Measurements from ENCODE around the gene MAU2. TPM values are rescaled to one million over a fixed set of nuclear protein-coding genes. Genes with fewer than 3 reads are reported as not detected.

MAU2 gene
- total and polyA plus RNA-seq, 11 donors: 15.7 to 46.4 (median 29.0) TPM

DNA sequence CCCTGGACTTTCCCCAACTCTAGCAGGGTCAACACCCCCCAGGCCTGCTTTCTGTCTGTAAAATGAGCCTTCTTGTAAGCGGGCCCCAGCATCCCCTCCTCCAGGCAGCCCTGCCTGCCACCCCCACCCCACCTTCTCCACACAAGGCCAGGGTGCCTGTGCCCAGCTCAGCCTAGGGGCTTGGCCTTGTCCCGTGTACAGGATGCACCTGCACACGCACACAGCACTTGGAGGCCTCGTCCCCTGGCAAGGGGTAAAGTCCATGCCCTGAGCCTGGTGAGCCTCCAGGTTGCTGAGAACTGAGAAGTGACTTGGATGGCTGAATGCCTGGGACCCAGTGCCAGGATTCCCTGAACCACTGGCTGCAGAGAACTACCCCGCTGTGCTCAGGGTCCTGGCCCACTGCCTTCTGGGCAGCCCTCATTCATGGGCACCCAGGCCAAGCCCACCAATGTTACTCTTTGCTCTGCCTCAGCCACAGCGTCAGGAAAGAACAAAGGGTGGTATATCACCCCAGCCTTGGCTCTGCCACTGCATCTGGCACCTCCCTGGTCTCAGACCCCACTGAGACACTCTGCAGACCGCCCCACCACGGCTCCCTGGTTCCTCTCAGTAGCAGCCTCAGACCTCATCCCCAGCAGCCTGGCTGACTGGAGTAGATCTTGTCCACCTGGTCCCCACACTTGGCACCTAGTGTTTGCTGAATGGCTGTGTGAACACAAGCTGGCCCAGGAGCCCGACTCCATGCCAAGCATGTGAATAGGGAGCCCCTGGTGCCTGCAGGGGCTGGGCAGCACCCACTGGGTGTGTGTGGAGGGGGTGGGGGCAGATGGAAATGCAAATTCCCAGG lies 45.7 kb upstream of the MAU2 start:
- Histone ChIP-seq H3K27ac (no peak overlapping the region), H3K36me3 (peaks cover 0 to 51% (median 45%) of the 10 kb centered on the region in 9 donors), H3K9me3 (no peaks in the 10 kb centered on the region), H3K4me3 (no peak overlapping the region), H3K27me3 (peaks cover 0 to 13% (median 0%) of the 10 kb centered on the region in 9 donors), H3K4me1 (peaks cover 0 to 11% (median 0%) of the 10 kb centered on the region in 12 donors)
- ATAC-seq (peak in 1 of 4 donors; percentile 2), DNase-seq (no peak)
- TF ChIP-seq, protein P1, sequence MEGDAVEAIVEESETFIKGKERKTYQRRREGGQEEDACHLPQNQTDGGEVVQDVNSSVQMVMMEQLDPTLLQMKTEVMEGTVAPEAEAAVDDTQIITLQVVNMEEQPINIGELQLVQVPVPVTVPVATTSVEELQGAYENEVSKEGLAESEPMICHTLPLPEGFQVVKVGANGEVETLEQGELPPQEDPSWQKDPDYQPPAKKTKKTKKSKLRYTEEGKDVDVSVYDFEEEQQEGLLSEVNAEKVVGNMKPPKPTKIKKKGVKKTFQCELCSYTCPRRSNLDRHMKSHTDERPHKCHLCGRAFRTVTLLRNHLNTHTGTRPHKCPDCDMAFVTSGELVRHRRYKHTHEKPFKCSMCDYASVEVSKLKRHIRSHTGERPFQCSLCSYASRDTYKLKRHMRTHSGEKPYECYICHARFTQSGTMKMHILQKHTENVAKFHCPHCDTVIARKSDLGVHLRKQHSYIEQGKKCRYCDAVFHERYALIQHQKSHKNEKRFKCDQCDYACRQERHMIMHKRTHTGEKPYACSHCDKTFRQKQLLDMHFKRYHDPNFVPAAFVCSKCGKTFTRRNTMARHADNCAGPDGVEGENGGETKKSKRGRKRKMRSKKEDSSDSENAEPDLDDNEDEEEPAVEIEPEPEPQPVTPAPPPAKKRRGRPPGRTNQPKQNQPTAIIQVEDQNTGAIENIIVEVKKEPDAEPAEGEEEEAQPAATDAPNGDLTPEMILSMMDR (IDR thresholded peaks at IDR 0.05): no peak
- WGBS, 4 donors: 77 to 82% (median 78%) methylated on average over 7 to 9 of the region's 9 CpGs
- intact Hi-C loops (cut with DNase I): no loop called here

DNA sequence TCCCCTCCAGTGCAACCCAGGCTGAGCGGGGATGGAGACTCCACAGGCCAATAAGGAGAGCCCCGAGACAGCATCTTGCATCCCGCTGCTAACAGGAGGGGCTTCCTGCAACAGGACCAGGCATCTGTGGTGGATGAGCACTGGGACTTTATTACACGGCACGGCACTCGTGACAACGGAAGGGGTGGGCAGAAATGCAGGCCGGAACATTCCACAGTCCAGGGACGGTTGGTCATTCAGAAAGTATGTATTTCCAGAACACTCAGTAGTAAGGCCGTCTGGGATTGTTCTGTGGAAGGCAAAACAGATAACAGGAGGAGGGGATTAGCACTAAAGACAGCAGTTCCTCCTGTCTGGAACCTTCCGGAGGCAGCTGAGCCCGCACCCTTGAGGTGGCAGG lies 44.2 kb upstream of the MAU2 start:
- Histone ChIP-seq H3K4me1 (peaks cover 0 to 11% (median 0%) of the 10 kb centered on the region in 12 donors), H3K27me3 (peaks cover 0 to 13% (median 0%) of the 10 kb centered on the region in 9 donors), H3K36me3 (peaks cover 0 to 66% (median 58%) of the 10 kb centered on the region in 9 donors), H3K4me3 (no peak overlapping the region), H3K27ac (no peak overlapping the region), H3K9me3 (no peaks in the 10 kb centered on the region)
- intact Hi-C loops (cut with DNase I): no loop called here
- no peak for ATAC-seq
- DNase-seq: no peak
- TF ChIP-seq POLR2A (IDR thresholded peaks at IDR 0.05): no peak
- TF ChIP-seq, protein P1 (IDR thresholded peaks at IDR 0.05): no peak
- WGBS, 4 donors: 78 to 83% (median 81%) methylated on average over 12 of the region's 12 CpGs

DNA sequence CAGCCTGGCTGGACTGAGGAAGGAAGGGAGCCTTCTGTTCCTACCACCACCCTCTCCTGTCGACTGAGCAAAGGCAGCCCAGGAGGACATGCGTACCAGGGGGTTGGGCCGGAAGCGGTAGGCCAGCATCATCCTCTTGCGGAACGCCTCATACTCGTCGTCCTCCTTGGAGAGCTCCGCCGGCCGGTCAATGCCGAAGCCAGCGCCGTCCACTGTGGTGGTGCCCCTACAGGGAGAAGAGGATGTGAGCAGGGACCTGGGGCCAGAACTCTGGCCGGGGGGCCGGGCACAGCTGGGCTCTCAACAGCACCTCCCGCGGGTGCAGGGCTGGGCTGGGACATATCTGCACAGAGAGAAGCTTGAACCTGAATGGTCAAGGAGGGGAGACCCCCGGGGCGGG lies 43.8 kb upstream of the MAU2 start:
- no peaks in the 10 kb centered on the region for H3K9me3 ChIP-seq
- no peak overlapping the region for H3K4me3 ChIP-seq
- peaks cover 0 to 13% (median 0%) of the 10 kb centered on the region in 9 donors for H3K27me3 ChIP-seq
- no peak for ATAC-seq
- peaks cover 0 to 11% (median 0%) of the 10 kb centered on the region in 12 donors for H3K4me1 ChIP-seq
- H3K27ac ChIP-seq: no peak overlapping the region
- intact Hi-C loops (cut with DNase I): no loop called here
- H3K36me3 ChIP-seq: peaks cover 0 to 70% (median 63%) of the 10 kb centered on the region in 9 donors
- no peak for DNase-seq
- no peak for TF ChIP-seq POLR2A (IDR thresholded peaks at IDR 0.05)
- TF ChIP-seq, protein P1 (IDR thresholded peaks at IDR 0.05): no peak
- 90 to 100% (median 93%) methylated on average over 2 to 20 of the region's 20 CpGs for WGBS, 4 donors

DNA sequence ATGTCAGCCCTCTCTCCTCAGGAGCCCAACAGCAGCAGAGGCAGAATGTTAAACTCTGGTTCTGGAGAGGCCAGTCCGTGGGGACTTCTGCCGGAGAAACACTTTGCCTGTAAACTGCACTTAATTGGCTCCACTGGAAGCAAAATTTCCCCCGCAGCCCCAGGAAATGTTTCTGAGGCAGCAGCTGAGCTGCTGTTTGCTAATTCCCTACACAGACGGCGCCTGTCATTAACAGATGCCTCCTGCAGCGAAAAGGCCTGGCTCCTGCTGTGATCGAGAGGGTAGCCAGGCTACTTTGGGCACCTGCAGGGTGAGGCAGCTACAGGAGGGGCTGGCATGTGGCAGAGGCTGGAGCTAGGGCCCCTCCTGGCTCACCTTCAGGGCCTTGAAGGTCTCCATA lies 42.3 kb upstream of the MAU2 start:
- peaks cover 0 to 3% (median 0%) of the 10 kb centered on the region in 12 donors for H3K4me1 ChIP-seq
- no peak overlapping the region for H3K27ac ChIP-seq
- DNase-seq (no peak), ATAC-seq (no peak)
- 94 to 95% (median 94%) methylated on average over 6 to 7 of the region's 7 CpGs for WGBS, 4 donors
- peaks cover 0 to 82% (median 75%) of the 10 kb centered on the region in 9 donors for H3K36me3 ChIP-seq
- H3K4me3 ChIP-seq: no peak overlapping the region
- TF ChIP-seq POLR2A (IDR thresholded peaks at IDR 0.05): no peak
- TF ChIP-seq, protein P1 (IDR thresholded peaks at IDR 0.05): no peak
- intact Hi-C loops (cut with DNase I): no loop called here
- no peaks in the 10 kb centered on the region for H3K9me3 ChIP-seq
- H3K27me3 ChIP-seq: peaks cover 0 to 7% (median 0%) of the 10 kb centered on the region in 9 donors
